ENCODE results near the gene MAP3K1. TPM values are rescaled to one million over a fixed set of nuclear protein-coding genes. Genes with fewer than 3 reads are reported as not detected.

MAP3K1 gene
- total and polyA plus RNA-seq, 2 experiments from 2014 or later = 9.5 to 14.4 TPM

GRCh38 chr5:56837956-56838355 is 22.6 kb downstream of the MAP3K1 start (continued):
- TF ChIP-seq ZNF462 (CRISPR knock-in tag; IDR thresholded peaks at IDR 0.05) (no peak), CREB1 (CRISPR knock-in tag; IDR thresholded peaks at IDR 0.05; ENCODE audit: low read depth) (no peak), ETS1 (IDR thresholded peaks at IDR 0.05) (no peak), JUNB (IDR thresholded peaks at IDR 0.05; ENCODE audit: unreplicated experiment) (no peak), EZH2 (IDR thresholded peaks at IDR 0.05; ENCODE audit: low read depth, unreplicated experiment) (no peak), EZH2phosphoT487 (IDR thresholded peaks at IDR 0.05; ENCODE audit: unreplicated experiment) (no peak)

- no peaks in the 10 kb centered on the region for H3K9me3 Mint-ChIP-seq
- H3F3A ChIP-seq (replicated peaks; ENCODE audit: low read depth) = no peaks in the 10 kb centered on the region
Observed at GRCh38 chr5:56838409-56839039, 23.2 kb downstream of the MAP3K1 start.

More at GRCh38 chr5:56838409-56839039, 23.2 kb downstream of the MAP3K1 start:
- Histone ChIP-seq H3K4me1 (ENCODE audit: insufficient read depth) (peaks cover 39% of the 10 kb centered on the region), H4K20me1 (replicated peaks; ENCODE audit: insufficient read depth) (0 out of 2 replicates have a peak, but pooled peaks cover 3% of the 10 kb centered on the region), H3K79me2 (replicated peaks; ENCODE audit: insufficient read depth) (peaks cover 76% of the 10 kb centered on the region), H3K36me3 (ENCODE audit: insufficient read depth) (no peaks in the 10 kb centered on the region), H2AFZ (no peak overlapping the region), H3K9me2 (ENCODE audit: insufficient read depth) (no peaks in the 10 kb centered on the region), H3K4me3 (no peak overlapping the region), H3K27me3 (ENCODE audit: insufficient read depth) (no peaks in the 10 kb centered on the region), H3K27ac (ENCODE audit: low read depth) (no peak overlapping the region), H3K4me2 (no peak overlapping the region)
- Mint-ChIP-seq H3K4me3 (no peak overlapping the region), H3K4me1 (peaks cover 56% of the 10 kb centered on the region), H3K27me3 (ENCODE audit: insufficient read depth, low read depth, poor library complexity) (peaks cover 3% of the 10 kb centered on the region), H3K27ac (peak overlapping the region; percentile 10), H3K36me3 (ENCODE audit: low read depth) (no peaks in the 10 kb centered on the region)
- ATAC-seq (peak; percentile 55; the same call in 2 of the 3 replicates), DNase-seq (ENCODE audit: low spot score) (peak; percentile 60)
- peak; percentile 66 to 68 for TF ChIP-seq CTCF (conservative IDR thresholded peaks at IDR 0.05; ENCODE audit: low read depth in 2 of 2)
- TF ChIP-seq NANOG (IDR thresholded peaks at IDR 0.05; ENCODE audit: borderline replicate concordance) = no peak

Measured in GM23338 (cell line).